Measurements from ENCODE around the gene SPOCK1. TPM values are rescaled to one million over a fixed set of nuclear protein-coding genes. Genes with fewer than 3 reads are reported as not detected.

The SPOCK1 gene
- total RNA-seq, 1 experiment from 2014 or later = 4.0 TPM

- Histone ChIP-seq H3K36me3 (ENCODE audit: insufficient read depth, low read length, poor library complexity, severe bottlenecking) (no peaks in the 10 kb centered on the region), H3K27ac (ENCODE audit: low read depth, low read length, poor library complexity, severe bottlenecking) (no peak overlapping the region), H3K27me3 (replicated peaks; ENCODE audit: insufficient read depth, low read depth, low read length, poor library complexity) (peaks cover 5% of the 10 kb centered on the region), H3K4me1 (ENCODE audit: insufficient read depth, low read length, poor library complexity, severe bottlenecking) (no peaks in the 10 kb centered on the region), H3K4me3 (ENCODE audit: low read depth, low read length, poor library complexity, severe bottlenecking) (no peak overlapping the region), H3K9me3 (ENCODE audit: low read depth, low read length, poor library complexity, severe bottlenecking) (no peaks in the 10 kb centered on the region)
- POLR2A ChIA-PET (ENCODE audit: low non-redundant PET) = no interaction called here
- CTCF ChIA-PET = no interaction called here
- no peak for DNase-seq (ENCODE audit: low spot score)
- intact Hi-C loops (cut with micrococcal nuclease; ENCODE audit: unreplicated experiment) = no loop called here
- TF ChIP-seq CTCF (conservative IDR thresholded peaks at IDR 0.05; ENCODE audit: low read depth, low read length) (no peak), EZH2 (IDR thresholded peaks at IDR 0.05; ENCODE audit: borderline replicate concordance, low read depth, low read length, poor library complexity, severe bottlenecking) (no peak)
- no TSS peak for BruUV-seq (replicated peaks)
Measured at GRCh38 chr5:137248527-137248926, 250.6 kb downstream of the SPOCK1 start.

DNA sequence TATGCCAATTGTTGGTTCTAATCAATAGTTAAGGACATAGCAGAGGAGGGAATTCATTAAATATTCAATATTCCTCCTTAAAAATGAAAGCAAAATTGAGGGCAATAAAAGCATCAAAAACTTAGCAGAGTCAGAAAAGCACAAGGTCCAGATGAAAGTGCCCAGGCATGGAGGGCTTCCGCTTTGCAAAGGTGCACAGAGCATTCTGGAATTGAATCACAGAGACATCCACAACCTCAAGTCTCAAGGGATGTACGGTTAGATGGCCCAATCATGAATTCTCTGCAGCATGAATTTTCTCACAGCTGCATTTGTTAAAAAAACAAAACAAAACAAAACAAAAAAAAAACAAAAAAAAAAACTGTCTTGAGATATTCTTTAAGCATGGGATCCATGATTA lies 253.7 kb downstream of the SPOCK1 start:
- H3K9me3 ChIP-seq (ENCODE audit: low read depth, low read length, poor library complexity, severe bottlenecking) = no peaks in the 10 kb centered on the region
- H3K4me3 ChIP-seq (ENCODE audit: low read depth, low read length, poor library complexity, severe bottlenecking) = no peak overlapping the region
- intact Hi-C loops (cut with micrococcal nuclease; ENCODE audit: unreplicated experiment) = no loop called here
- no peak for DNase-seq (ENCODE audit: low spot score)
- ChIA-PET POLR2A (ENCODE audit: low non-redundant PET) (no interaction called here), CTCF (no interaction called here)
- H3K36me3 ChIP-seq (ENCODE audit: insufficient read depth, low read length, poor library complexity, severe bottlenecking) = no peaks in the 10 kb centered on the region
- BruUV-seq (replicated peaks) = no TSS peak
- H3K27me3 ChIP-seq (replicated peaks; ENCODE audit: insufficient read depth, low read depth, low read length, poor library complexity) = no peaks in the 10 kb centered on the region
- no peak overlapping the region for H3K27ac ChIP-seq (ENCODE audit: low read depth, low read length, poor library complexity, severe bottlenecking)
- TF ChIP-seq EZH2 (IDR thresholded peaks at IDR 0.05; ENCODE audit: borderline replicate concordance, low read depth, low read length, poor library complexity, severe bottlenecking) (no peak), CTCF (conservative IDR thresholded peaks at IDR 0.05; ENCODE audit: low read depth, low read length) (no peak)
- H3K4me1 ChIP-seq (ENCODE audit: insufficient read depth, low read length, poor library complexity, severe bottlenecking) = no peaks in the 10 kb centered on the region

- no TSS peak for BruUV-seq (replicated peaks)
- Histone ChIP-seq H3K36me3 (ENCODE audit: insufficient read depth, low read length, poor library complexity, severe bottlenecking) (no peaks in the 10 kb centered on the region), H3K4me1 (ENCODE audit: insufficient read depth, low read length, poor library complexity, severe bottlenecking) (no peaks in the 10 kb centered on the region), H3K27ac (ENCODE audit: low read depth, low read length, poor library complexity, severe bottlenecking) (no peak overlapping the region), H3K4me3 (ENCODE audit: low read depth, low read length, poor library complexity, severe bottlenecking) (no peak overlapping the region), H3K27me3 (replicated peaks; ENCODE audit: insufficient read depth, low read depth, low read length, poor library complexity) (peaks cover 16% of the 10 kb centered on the region), H3K9me3 (ENCODE audit: low read depth, low read length, poor library complexity, severe bottlenecking) (no peaks in the 10 kb centered on the region)
- TF ChIP-seq CTCF (conservative IDR thresholded peaks at IDR 0.05; ENCODE audit: low read depth, low read length) (no peak), EZH2 (IDR thresholded peaks at IDR 0.05; ENCODE audit: borderline replicate concordance, low read depth, low read length, poor library complexity, severe bottlenecking) (no peak)
- ChIA-PET CTCF (no interaction called here), POLR2A (ENCODE audit: low non-redundant PET) (no interaction called here)
- no peak for DNase-seq (ENCODE audit: low spot score)
- intact Hi-C loops (cut with micrococcal nuclease; ENCODE audit: unreplicated experiment) = no loop called here
Measured at GRCh38 chr5:137240285-137240684, 258.8 kb downstream of the SPOCK1 start.

Measured in A673 (cell line).